ENCODE measurements around the gene MMEL1.
"Not testable (repeated sequence)": the region's sequence is repeated elsewhere in the genome, so short reads cannot be mapped to it uniquely, and the experiment has no call there.

The MMEL1 gene

GRCh38 chr1:2628933-2629626 lies 3.7 kb downstream of the MMEL1 start:
- DNase-seq (ENCODE audit: low read depth, low spot score): no peak

GRCh38 chr1:2628191-2628932 lies 4.5 kb downstream of the MMEL1 start:
- DNase-seq (ENCODE audit: low read depth, low spot score): no peak

GRCh38 chr1:2627746-2628145 lies 5.1 kb downstream of the MMEL1 start:
- DNase-seq (ENCODE audit: low read depth, low spot score): no peak

GRCh38 chr1:2625748-2626147 lies 7.1 kb downstream of the MMEL1 start:
- DNase-seq (ENCODE audit: low read depth, low spot score): not testable (repeated sequence)

- no peak for DNase-seq (ENCODE audit: low read depth, low spot score)
Observed at GRCh38 chr1:2625311-2625710, 7.5 kb downstream of the MMEL1 start.

- no peak for DNase-seq (ENCODE audit: low read depth, low spot score)
Observed at GRCh38 chr1:2624735-2625300, 8.0 kb downstream of the MMEL1 start.

GRCh38 chr1:2623571-2624337 lies 9.1 kb downstream of the MMEL1 start:
- DNase-seq (ENCODE audit: low read depth, low spot score): no peak

GRCh38 chr1:2617971-2618470 lies 14.8 kb downstream of the MMEL1 start:
- no peak for DNase-seq (ENCODE audit: low read depth, low spot score)

GRCh38 chr1:2614145-2614544 lies 18.7 kb downstream of the MMEL1 start:
- no peak for DNase-seq (ENCODE audit: low read depth, low spot score)

GRCh38 chr1:2612591-2613365 lies 20.0 kb downstream of the MMEL1 start:
- no peak for DNase-seq (ENCODE audit: low read depth, low spot score)

GRCh38 chr1:2611621-2612437 lies 21.0 kb downstream of the MMEL1 start:
- DNase-seq (ENCODE audit: low read depth, low spot score): no peak

- peak; percentile 21 for DNase-seq (ENCODE audit: low read depth, low spot score)
Observed at GRCh38 chr1:2611031-2611501, 21.8 kb downstream of the MMEL1 start.

- no peak for DNase-seq (ENCODE audit: low read depth, low spot score)
Observed at GRCh38 chr1:2610036-2610959, 22.5 kb downstream of the MMEL1 start.

- DNase-seq (ENCODE audit: low read depth, low spot score): no peak
Observed at GRCh38 chr1:2609319-2610035, 23.3 kb downstream of the MMEL1 start.

- DNase-seq (ENCODE audit: low read depth, low spot score): no peak
Observed at GRCh38 chr1:2607641-2608091, 25.1 kb downstream of the MMEL1 start.

GRCh38 chr1:2606881-2607621 lies 25.8 kb downstream of the MMEL1 start:
- no peak for DNase-seq (ENCODE audit: low read depth, low spot score)

- DNase-seq (ENCODE audit: low read depth, low spot score): no peak
Observed at GRCh38 chr1:2606396-2606880, 26.4 kb downstream of the MMEL1 start.
